GM12891 (cell line): ENCODE measurements around the gene COA4.
"Not testable (repeated sequence)": the region's sequence is repeated elsewhere in the genome, so short reads cannot be mapped to it uniquely, and the experiment has no call there.

Experiments used
- DNase-seq: peaks from one replicate; pipeline ENCODE4 v3.0.0; 2011; ENCODE audit warnings: low spot score; ENCODE audit not compliant: insufficient read length
- FAIRE-seq: peaks from 2 replicates; lab custom pipeline; 2011; peaks lifted over from hg19 to GRCh38; lab: Jason Lieb, UNC
- PAX5 ChIP-seq: IDR thresholded peaks from 2 replicates; pipeline ENCODE4 v1.6.1; 2011; ENCODE audit warnings: low read length, moderate library complexity, mild to moderate bottlenecking; ENCODE audit not compliant: insufficient read depth, severe bottlenecking
- POLR2A ChIP-seq: IDR thresholded peaks from 2 replicates; pipeline ENCODE4 v1.6.1; 2011; ENCODE audit warnings: low read depth, low read length, control low read depth
- POLR2AphosphoS5 ChIP-seq: IDR thresholded peaks from 2 replicates; pipeline ENCODE4 v1.6.1; 2011; ENCODE audit warnings: low read depth, low read length, control low read depth
- POU2F2 ChIP-seq: IDR thresholded peaks from 2 replicates; pipeline ENCODE4 v1.6.1; 2011; ENCODE audit warnings: low read depth, mild to moderate bottlenecking, control low read depth, low read length, moderate library complexity
- SPI1 ChIP-seq: IDR thresholded peaks from 2 replicates; pipeline ENCODE4 v1.6.1; 2011; ENCODE audit warnings: low read depth, low read length, control low read depth
- TAF1 ChIP-seq: IDR thresholded peaks from 2 replicates; pipeline ENCODE4 v1.6.1; 2011; ENCODE audit warnings: low read depth, low read length, control low read depth

The COA4 gene

GRCh38 chr11:73889536-73889935 lies 12.9 kb upstream of the COA4 start:
- DNase-seq = no peak
- no peak for FAIRE-seq
- TF ChIP-seq POLR2A = no peak
- TF ChIP-seq PAX5 = no peak
- TF ChIP-seq POLR2AphosphoS5 = no peak

- TF ChIP-seq POLR2AphosphoS5 (no peak), TAF1 (no peak), POU2F2 (no peak), POLR2A (no peak), SPI1 (no peak)
- DNase-seq (no peak), FAIRE-seq (no peak)
Observed at GRCh38 chr11:73889019-73889418, 12.4 kb upstream of the COA4 start.

GRCh38 chr11:73888244-73888643 lies 11.6 kb upstream of the COA4 start:
- TF ChIP-seq TAF1 = no peak
- FAIRE-seq (no peak), DNase-seq (no peak)

GRCh38 chr11:73883856-73884255 lies 7.2 kb upstream of the COA4 start:
- no peak for TF ChIP-seq POLR2AphosphoS5
- TF ChIP-seq PAX5 = no peak
- TF ChIP-seq TAF1 = no peak
- no peak for FAIRE-seq
- no peak for DNase-seq

GRCh38 chr11:73880449-73880848 lies 3.8 kb upstream of the COA4 start:
- not testable (repeated sequence) for DNase-seq, FAIRE-seq

- FAIRE-seq (no peak), DNase-seq (no peak)
- no peak for TF ChIP-seq POU2F2
- no peak for TF ChIP-seq POLR2A
- no peak for TF ChIP-seq SPI1
- TF ChIP-seq POLR2AphosphoS5 = no peak
- TF ChIP-seq TAF1 = no peak
- no peak for TF ChIP-seq PAX5
Observed at GRCh38 chr11:73878771-73879170, 2.1 kb upstream of the COA4 start.

GRCh38 chr11:73875840-73876239 lies 806 bp downstream of the COA4 start:
- DNase-seq = no peak
- FAIRE-seq = no peak
- TF ChIP-seq PAX5 (no peak), POLR2A (no peak), POU2F2 (no peak)

- no peak for TF ChIP-seq PAX5
- no peak for DNase-seq
- FAIRE-seq = no peak
Observed at GRCh38 chr11:73875380-73875779, 1.3 kb downstream of the COA4 start.

- DNase-seq = no peak
- TF ChIP-seq SPI1 (no peak), POU2F2 (no peak), POLR2A (no peak), TAF1 (no peak), PAX5 (no peak), POLR2AphosphoS5 (no peak)
- no peak for FAIRE-seq
Observed at GRCh38 chr11:73872749-73873357, 3.8 kb downstream of the COA4 start.

GRCh38 chr11:73870261-73870660 lies 6.4 kb downstream of the COA4 start:
- no peak for FAIRE-seq
- TF ChIP-seq TAF1 = no peak
- no peak for TF ChIP-seq POU2F2
- no peak for TF ChIP-seq PAX5
- no peak for TF ChIP-seq POLR2A
- TF ChIP-seq POLR2AphosphoS5 = no peak
- TF ChIP-seq SPI1 = no peak
- DNase-seq = no peak

- no peak for TF ChIP-seq PAX5
- no peak for TF ChIP-seq TAF1
- TF ChIP-seq SPI1 = no peak
- no peak for TF ChIP-seq POU2F2
- TF ChIP-seq POLR2AphosphoS5 = no peak
- no peak for TF ChIP-seq POLR2A
- DNase-seq (no peak), FAIRE-seq (no peak)
Observed at GRCh38 chr11:73869332-73869949, 7.2 kb downstream of the COA4 start.

GRCh38 chr11:73866586-73866996 lies 10.1 kb downstream of the COA4 start:
- DNase-seq (no peak), FAIRE-seq (no peak)
- TF ChIP-seq POU2F2 (no peak), SPI1 (no peak), POLR2A (no peak), TAF1 (no peak), PAX5 (no peak), POLR2AphosphoS5 (no peak)
